Glomerular visceral epithelial cell (primary cell): ENCODE measurements around the gene ATG9B.
A peak's percentile ranks its signal among the peaks of the same experiment; 100 is the strongest.
"Not testable (repeated sequence)": the region's sequence is repeated elsewhere in the genome, so short reads cannot be mapped to it uniquely, and the experiment has no call there.

Experiments
- DNase-seq: peaks from one replicate; pipeline ENCODE4 v3.0.0-alpha.2; 2016; ENCODE audit errors: extremely low spot score

The ATG9B gene

GRCh38 chr7:151057989-151058780 lies 33.9 kb upstream of the ATG9B start:
- peak; percentile 99 for DNase-seq

- no peak for DNase-seq
Observed at GRCh38 chr7:151057506-151057988, 33.3 kb upstream of the ATG9B start, which contains the start of gene CDK5. Gene CDK5 (minus strand): TSS chr7:151057897. CDS start chr7:151057848, 49 bp downstream.

GRCh38 chr7:151056666-151057505 lies 32.6 kb upstream of the ATG9B start:
- DNase-seq = no peak

GRCh38 chr7:151056283-151056665 lies 32.0 kb upstream of the ATG9B start:
- DNase-seq = no peak

- no peak for DNase-seq
Observed at GRCh38 chr7:151053751-151054150, 29.5 kb upstream of the ATG9B start.

- no peak for DNase-seq
Observed at GRCh38 chr7:151053096-151053495, 28.8 kb upstream of the ATG9B start.

- peak; percentile 49 for DNase-seq
Observed at GRCh38 chr7:151051108-151051507, 26.8 kb upstream of the ATG9B start.

GRCh38 chr7:151048911-151049463 lies 24.7 kb upstream of the ATG9B start:
- DNase-seq = no peak

GRCh38 chr7:151047976-151048815 lies 23.9 kb upstream of the ATG9B start, which contains the start of gene ASIC3:
Gene ASIC3 (plus strand): TSS chr7:151048531. CDS start chr7:151048886, 355 bp downstream.
- DNase-seq = no peak

- DNase-seq = no peak
Observed at GRCh38 chr7:151046603-151047573, 22.6 kb upstream of the ATG9B start.

GRCh38 chr7:151045967-151046366 lies 21.7 kb upstream of the ATG9B start:
- no peak for DNase-seq

- no peak for DNase-seq
Observed at GRCh38 chr7:151045262-151045661, 21.0 kb upstream of the ATG9B start.

- no peak for DNase-seq
Observed at GRCh38 chr7:151043959-151044358, 19.7 kb upstream of the ATG9B start.

GRCh38 chr7:151043449-151043848 lies 19.2 kb upstream of the ATG9B start:
- not testable (repeated sequence) for DNase-seq

GRCh38 chr7:151040616-151041375 lies 16.5 kb upstream of the ATG9B start:
- DNase-seq = no peak

GRCh38 chr7:151039850-151040548 lies 15.7 kb upstream of the ATG9B start:
- no peak for DNase-seq

- peak; percentile 95 for DNase-seq
Observed at GRCh38 chr7:151038951-151039849, 14.9 kb upstream of the ATG9B start.

- DNase-seq = no peak
Observed at GRCh38 chr7:151035902-151036301, 11.6 kb upstream of the ATG9B start.
